Gastroesophageal sphincter (tissue), 3 donors: Measurements from ENCODE around the gene PDZD2.

Source experiments
- CTCF ChIP-seq, 4 experiments: fragments of 200-600 bp in 2 of 4; fragments of 450-650 bp in 2 of 4; sonication (generic) in 1 of 4; IDR thresholded peaks; one replicate each; pipeline ENCODE4 v1.5.1; 2017 to 2019; ENCODE audit warnings: antibody characterized with exemption in 4 of 4, mild to moderate bottlenecking in 2 of 4, moderate library complexity in 2 of 4
- EP300 ChIP-seq: sonication (generic); formaldehyde crosslinking; IDR thresholded peaks from one replicate; pipeline ENCODE4 v1.6.1; 2017; ENCODE audit warnings: antibody characterized with exemption, mild to moderate bottlenecking
- POLR2A ChIP-seq, 2 donors: fragments of 450-650 bp; IDR thresholded peaks; one replicate each; pipeline ENCODE4 v1.6.1; 2017; ENCODE audit warnings: antibody characterized with exemption in 2 of 2, mild to moderate bottlenecking in 2 of 2, moderate library complexity in 1 of 2
- POLR2AphosphoS5 ChIP-seq: sonication (generic); formaldehyde crosslinking; IDR thresholded peaks from one replicate; pipeline ENCODE4 v1.6.1; 2017; ENCODE audit warnings: antibody characterized with exemption

GRCh38 chr5:32095261-32095671, 456.3 kb downstream of the PDZD2 start:
- TF ChIP-seq CTCF (IDR thresholded peaks at IDR 0.05) (no peak), POLR2A (IDR thresholded peaks at IDR 0.05) (no peak), POLR2AphosphoS5 (peak; percentile 27), EP300 (no peak)
